ENCODE data around the gene MCMBP. TPM values are rescaled to one million over a fixed set of nuclear protein-coding genes. Genes with fewer than 3 reads are reported as not detected.

MCMBP gene
- total and polyA plus RNA-seq, 2 experiments from 2014 or later, result 47.9 to 53.7 TPM

DNA sequence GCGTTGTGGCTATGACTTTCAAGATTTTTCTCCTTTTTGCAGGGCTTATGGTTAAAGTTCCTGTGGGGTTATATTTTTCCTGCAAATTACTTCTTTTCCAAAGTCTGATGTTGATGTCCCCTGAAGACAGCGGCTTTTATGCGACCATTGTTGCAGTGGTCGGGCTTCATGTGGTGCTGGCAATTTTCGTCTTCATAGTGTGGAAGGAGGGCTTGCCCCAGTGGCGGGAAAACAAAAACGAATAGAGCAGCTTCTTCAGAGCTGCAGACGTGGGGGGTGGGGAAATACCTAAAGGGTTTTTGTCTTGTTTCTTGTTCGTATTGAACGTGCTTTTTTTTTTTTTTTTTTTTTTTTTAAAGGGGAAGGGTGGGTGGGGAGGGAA, 53.8 kb downstream of the MCMBP start:
- Histone ChIP-seq H3K36me3 (ENCODE audit: low read depth) (no peaks in the 10 kb centered on the region), H2AFZ (peak overlapping the region; percentile 58), H3K27ac (no peak overlapping the region), H3K79me2 (ENCODE audit: insufficient read depth) (no peaks in the 10 kb centered on the region), H3K4me2 (ENCODE audit: unreplicated experiment) (peak overlapping the region; percentile 81), H3K9ac (no peak overlapping the region), H3K9me3 (ENCODE audit: low read depth) (no peaks in the 10 kb centered on the region), H3K9me2 (ENCODE audit: insufficient read depth) (no peaks in the 10 kb centered on the region), H3K27me3 (replicated peaks; ENCODE audit: insufficient read depth) (no peaks in the 10 kb centered on the region), H3F3A (ENCODE audit: insufficient read depth) (no peaks in the 10 kb centered on the region), H3K4me3 (peak overlapping the region; percentile 68), H4K20me1 (ENCODE audit: insufficient read depth) (no peaks in the 10 kb centered on the region), H3K4me1 (ENCODE audit: insufficient read depth) (no peaks in the 10 kb centered on the region)
- in situ Hi-C loops (cut with MboI), result no loop called here
- WGBS, 2 experiments (ENCODE audit: low coverage in 1 of 2, low lambda C conversion rate in 2 of 2, missing lambda C conversion rate in 2 of 2), result 43 to 53% methylated on average over 9 to 10 of the region's 10 CpGs
- no peak for TF ChIP-seq EZH2 (IDR thresholded peaks at IDR 0.05; ENCODE audit: insufficient read depth, poor library complexity, severe bottlenecking)
- no peak for TF ChIP-seq EZH2phosphoT487 (IDR thresholded peaks at IDR 0.05; ENCODE audit: insufficient read depth, low read depth)
- no peak for DNase-seq

DNA sequence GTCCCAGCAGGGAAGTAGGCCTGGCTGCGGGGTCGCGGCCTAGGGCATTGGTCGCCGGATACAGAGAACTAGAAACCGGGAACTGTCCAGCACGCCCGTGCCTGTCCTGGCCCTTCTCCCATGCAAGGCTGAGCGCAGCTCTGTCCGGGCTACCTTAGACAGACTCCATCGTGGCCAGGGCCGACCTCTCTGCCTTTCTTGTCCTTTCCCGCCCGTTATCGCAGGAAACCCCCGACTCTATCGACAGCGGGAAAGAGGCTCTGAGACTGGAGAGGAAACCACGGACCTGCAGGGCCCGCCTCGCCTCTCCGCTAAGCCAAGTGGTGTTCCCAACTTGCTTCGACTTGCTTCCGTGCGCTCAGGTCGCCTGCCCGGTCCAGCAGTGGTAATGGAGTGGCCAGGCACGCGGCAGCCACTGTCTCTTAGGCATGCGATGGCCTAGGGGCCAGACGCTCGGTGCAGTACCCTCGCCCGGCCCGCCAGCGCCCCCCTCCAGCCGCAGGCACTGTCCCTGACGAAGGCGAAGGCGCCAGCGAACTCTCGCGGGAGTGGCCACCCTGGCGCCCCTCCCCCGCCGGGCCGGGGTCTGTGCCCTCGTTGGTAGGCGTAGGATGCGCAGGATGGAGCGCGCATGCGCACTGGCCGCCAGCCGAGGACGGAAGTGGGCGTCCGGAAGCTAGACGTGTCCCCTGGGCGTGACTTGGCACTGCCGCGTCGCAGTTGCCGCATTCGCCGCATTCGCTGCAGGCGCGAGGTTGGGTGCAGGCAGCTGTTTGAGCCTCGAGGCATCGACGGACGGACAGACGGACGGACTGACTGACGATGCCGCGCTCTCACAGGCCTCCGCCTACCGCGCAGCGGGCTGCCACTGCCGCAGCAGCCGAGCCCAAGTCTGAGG, 54.4 kb downstream of the MCMBP start:
- 70 to 77% methylated on average over 73 to 83 of the region's 84 CpGs for WGBS, 2 experiments (ENCODE audit: low coverage in 1 of 2, low lambda C conversion rate in 2 of 2, missing lambda C conversion rate in 2 of 2)
- no peak for TF ChIP-seq EZH2phosphoT487 (IDR thresholded peaks at IDR 0.05; ENCODE audit: insufficient read depth, low read depth)
- TF ChIP-seq EZH2 (IDR thresholded peaks at IDR 0.05; ENCODE audit: insufficient read depth, poor library complexity, severe bottlenecking), result no peak
- DNase-seq, result peak; percentile 52
- Histone ChIP-seq H3K9me2 (ENCODE audit: insufficient read depth) (no peaks in the 10 kb centered on the region), H3K27me3 (replicated peaks; ENCODE audit: insufficient read depth) (no peaks in the 10 kb centered on the region), H2AFZ (peak overlapping the region; percentile 58), H3K9ac (no peak overlapping the region), H3K79me2 (ENCODE audit: insufficient read depth) (no peaks in the 10 kb centered on the region), H3K4me2 (ENCODE audit: unreplicated experiment) (peak overlapping the region; percentile 81), H3K36me3 (ENCODE audit: low read depth) (no peaks in the 10 kb centered on the region), H4K20me1 (ENCODE audit: insufficient read depth) (no peaks in the 10 kb centered on the region), H3K4me3 (peak overlapping the region; percentile 68), H3K27ac (no peak overlapping the region), H3K9me3 (ENCODE audit: low read depth) (no peaks in the 10 kb centered on the region), H3K4me1 (ENCODE audit: insufficient read depth) (no peaks in the 10 kb centered on the region), H3F3A (ENCODE audit: insufficient read depth) (no peaks in the 10 kb centered on the region)
- in situ Hi-C loops (cut with MboI), result no loop called here

DNA sequence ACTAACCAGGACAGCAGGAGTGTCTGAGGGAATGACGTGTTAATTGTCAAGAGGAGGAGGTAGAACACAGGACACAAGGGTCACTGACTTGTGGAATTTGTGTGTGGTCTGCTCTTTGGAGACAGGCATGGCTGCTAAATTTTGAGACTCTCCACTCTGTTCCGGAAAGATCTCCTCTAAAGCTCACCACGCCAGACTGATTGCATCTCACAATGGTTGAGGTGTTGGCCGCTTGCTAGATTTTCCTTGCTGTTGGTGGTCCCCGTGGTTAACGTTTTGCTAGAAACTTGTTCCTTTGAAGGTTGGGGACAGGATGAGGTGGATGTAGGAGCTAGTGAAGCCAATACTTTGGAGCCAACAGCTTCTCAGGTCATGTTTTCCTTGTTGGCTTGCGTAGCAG, 57.0 kb downstream of the MCMBP start:
- WGBS, 2 experiments (ENCODE audit: low coverage in 1 of 2, low lambda C conversion rate in 2 of 2, missing lambda C conversion rate in 2 of 2), result 91 to 93% methylated on average over 7 of the region's 7 CpGs
- no peaks in the 10 kb centered on the region for H3K9me3 ChIP-seq (ENCODE audit: low read depth)

DNA sequence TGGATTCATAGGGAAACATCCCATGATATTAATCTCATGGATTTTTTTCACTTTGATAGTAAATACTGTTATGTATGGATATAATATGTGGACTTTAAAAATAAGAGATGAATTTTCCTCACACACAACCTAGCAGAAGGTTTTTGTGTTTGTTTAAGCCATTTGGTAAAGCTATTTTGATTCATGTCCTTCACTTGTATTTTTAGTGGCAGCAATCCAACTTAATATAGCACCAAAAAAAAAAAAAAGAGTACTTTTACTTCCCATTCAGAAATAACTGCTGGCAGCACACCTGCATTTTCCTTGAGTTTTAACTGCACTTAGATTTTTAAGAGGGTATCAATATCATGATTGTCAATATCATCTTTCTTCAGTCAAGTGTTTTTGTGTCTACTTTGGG, 60.0 kb downstream of the MCMBP start:
- peaks cover 7% of the 10 kb centered on the region for H3K4me1 ChIP-seq (ENCODE audit: insufficient read depth)
- in situ Hi-C loops (cut with MboI), result no loop called here
- H3K27me3 ChIP-seq (replicated peaks; ENCODE audit: insufficient read depth), result no peaks in the 10 kb centered on the region
- no peak overlapping the region for H2AFZ ChIP-seq
- H3K4me3 ChIP-seq, result no peak overlapping the region
- H3F3A ChIP-seq (ENCODE audit: insufficient read depth), result peaks cover 7% of the 10 kb centered on the region
- no peaks in the 10 kb centered on the region for H4K20me1 ChIP-seq (ENCODE audit: insufficient read depth)
- H3K4me2 ChIP-seq (ENCODE audit: unreplicated experiment), result no peak overlapping the region
- no peak overlapping the region for H3K27ac ChIP-seq
- no peaks in the 10 kb centered on the region for H3K36me3 ChIP-seq (ENCODE audit: low read depth)
- H3K79me2 ChIP-seq (ENCODE audit: insufficient read depth), result no peaks in the 10 kb centered on the region
- no peak overlapping the region for H3K9ac ChIP-seq
- no peak for DNase-seq
- no peaks in the 10 kb centered on the region for H3K9me3 ChIP-seq (ENCODE audit: low read depth)
- TF ChIP-seq EZH2 (IDR thresholded peaks at IDR 0.05; ENCODE audit: insufficient read depth, poor library complexity, severe bottlenecking), result no peak
- no peak for TF ChIP-seq EZH2phosphoT487 (IDR thresholded peaks at IDR 0.05; ENCODE audit: insufficient read depth, low read depth)
- H3K9me2 ChIP-seq (ENCODE audit: insufficient read depth), result no peaks in the 10 kb centered on the region

More for the DNA sequence above, 57.0 kb downstream of the MCMBP start:
- no peaks in the 10 kb centered on the region for H3F3A ChIP-seq (ENCODE audit: insufficient read depth)
- no peak overlapping the region for H3K4me2 ChIP-seq (ENCODE audit: unreplicated experiment)
- H3K4me3 ChIP-seq, result no peak overlapping the region
- in situ Hi-C loops (cut with MboI), result no loop called here
- no peaks in the 10 kb centered on the region for H3K79me2 ChIP-seq (ENCODE audit: insufficient read depth)
- DNase-seq, result no peak
- H3K27ac ChIP-seq, result no peak overlapping the region
- H3K9ac ChIP-seq, result no peak overlapping the region
- no peaks in the 10 kb centered on the region for H3K4me1 ChIP-seq (ENCODE audit: insufficient read depth)
- no peaks in the 10 kb centered on the region for H3K27me3 ChIP-seq (replicated peaks; ENCODE audit: insufficient read depth)
- H2AFZ ChIP-seq, result no peak overlapping the region
- TF ChIP-seq EZH2 (IDR thresholded peaks at IDR 0.05; ENCODE audit: insufficient read depth, poor library complexity, severe bottlenecking), result no peak
- H4K20me1 ChIP-seq (ENCODE audit: insufficient read depth), result no peaks in the 10 kb centered on the region
- no peaks in the 10 kb centered on the region for H3K9me2 ChIP-seq (ENCODE audit: insufficient read depth)
- H3K36me3 ChIP-seq (ENCODE audit: low read depth), result no peaks in the 10 kb centered on the region
